Panc1 (cell line): ENCODE measurements around the gene SLC22A12. TPM values are rescaled to one million over a fixed set of nuclear protein-coding genes. Genes with fewer than 3 reads are reported as not detected.

ENCODE experiments used
- ATAC-seq: fragments of 200-7000 bp; cut with Tn5 transposase; 2 replicates; pipeline ENCODE4 v1.9.1; 2020; ENCODE audit warnings: mild to moderate bottlenecking, moderate library complexity
- BruUV-seq: library from RNA; stranded (reverse); fragments of 400-500 nt; replicated peaks from 2 replicates; lab custom pipeline; 2021; lab: Mats Ljungman, UMichigan
- CTCF ChIA-PET: fragments of 300-600 bp; sonication (Branson Sonifier 250); formaldehyde crosslinking; loops from one replicate; lab custom pipeline; 2022; ENCODE audit warnings: antibody characterized with exemption; lab: Charles Lee
- POLR2A ChIA-PET: fragments of 300-600 bp; sonication (Branson Sonifier 250); formaldehyde crosslinking; loops from one replicate; lab custom pipeline; 2022; ENCODE audit warnings: antibody characterized with exemption; lab: Charles Lee
- DNase-seq: peaks from one replicate; pipeline ENCODE4 v3.0.0-alpha.2; 2010; ENCODE audit warnings: low read depth, low spot score
- H3K27ac ChIP-seq: 2 replicates; pipeline ENCODE4 v1.5.1; 2011; ENCODE audit warnings: mild to moderate bottlenecking, low read length, inconsistent platforms
- H3K27me3 ChIP-seq: fragments of 200-500 bp; sonication (Bioruptor generic); 2 replicates; pipeline ENCODE4 v1.6.0; 2014; ENCODE audit warnings: low read length, inconsistent platforms; ENCODE audit not compliant: control insufficient read depth, insufficient read depth
- H3K36me3 ChIP-seq: fragments of 200-500 bp; sonication (Bioruptor generic); 2 replicates; pipeline ENCODE4 v1.5.1; 2014; ENCODE audit warnings: inconsistent platforms, mild to moderate bottlenecking, low read length, moderate library complexity; ENCODE audit not compliant: control insufficient read depth, insufficient read depth
- H3K4me1 ChIP-seq: 2 replicates; pipeline ENCODE4 v1.5.1; 2011; ENCODE audit warnings: inconsistent platforms, mild to moderate bottlenecking, low read length, moderate library complexity; ENCODE audit not compliant: control insufficient read depth, insufficient read depth
- H3K4me3 ChIP-seq, 2 experiments: 2 replicates each; pipeline ENCODE4 v1.5.1; 2011 to 2012; ENCODE audit warnings: low read depth in 2 of 2, low read length in 2 of 2, mild to moderate bottlenecking in 2 of 2, inconsistent platforms in 1 of 2, moderate library complexity in 1 of 2
- H3K9me3 ChIP-seq: fragments of 200-500 bp; sonication (Bioruptor generic); 2 replicates; pipeline ENCODE4 v1.5.1; 2014; ENCODE audit warnings: low read depth, mild to moderate bottlenecking, inconsistent platforms, low read length, moderate library complexity; ENCODE audit not compliant: control insufficient read depth, insufficient read depth
- CTCF ChIP-seq: fragments of 450-650 bp; IDR thresholded peaks from 2 replicates; pipeline ENCODE4 v1.5.1; 2017; ENCODE audit warnings: mild to moderate bottlenecking
- POLR2AphosphoS5 ChIP-seq: IDR thresholded peaks from 2 replicates; pipeline ENCODE4 v1.6.1; 2012; ENCODE audit warnings: mild to moderate bottlenecking, low read depth, low read length, moderate library complexity
- REST ChIP-seq, 2 experiments: IDR thresholded peaks; 2 replicates each; pipeline ENCODE4 v1.6.1; 2011 to 2012; ENCODE audit warnings: low read depth in 2 of 2, control low read depth in 1 of 2, low read length in 1 of 2, mild to moderate bottlenecking in 1 of 2, moderate library complexity in 1 of 2; ENCODE audit not compliant: insufficient read depth in 1 of 2
- SIN3A ChIP-seq: IDR thresholded peaks from 2 replicates; pipeline ENCODE4 v1.6.1; 2012; ENCODE audit warnings: low read depth, mild to moderate bottlenecking, low read length, moderate library complexity, borderline replicate concordance; ENCODE audit not compliant: insufficient read depth
- TCF7L2 ChIP-seq: IDR thresholded peaks from 2 replicates; pipeline ENCODE4 v1.6.1; 2011; ENCODE audit warnings: mild to moderate bottlenecking, low read depth, low read length, inconsistent platforms
- in situ Hi-C: cut with HindIII; loops from 2 replicates; pipeline ENCODE4 v1.10.0; 2016; ENCODE audit warnings: low sequenced_read_pairs, low pct_unique_long_range_greater_than_20kb
- intact Hi-C: fragments of 100-400 bp; cut with micrococcal nuclease; formaldehyde crosslinking; loops from one replicate; pipeline ENCODE4 v1.10.0; 2022; ENCODE audit not compliant: unreplicated experiment
- total RNA-seq: library from RNA; stranded (reverse); gene quantifications from one replicate; pipeline ENCODE4 v1.2.1, GENCODE V29; 2021; ENCODE audit not compliant: unreplicated experiment

Gene SLC22A12
- total RNA-seq, 1 experiment from 2014 or later, result not detected

GRCh38 chr11:64638018-64638665, 47.1 kb downstream of the SLC22A12 start:
- CTCF ChIA-PET, result no interaction called here
- peaks cover 17% of the 10 kb centered on the region; the same call in 1 of the 2 replicates for H3K27me3 ChIP-seq
- DNase-seq, result no peak
- in situ Hi-C loops, result no loop called here
- no peaks in the 10 kb centered on the region for H3K9me3 ChIP-seq
- H3K4me1 ChIP-seq, result no peaks in the 10 kb centered on the region
- intact Hi-C loops, result no loop called here
- H3K4me3 ChIP-seq, result no peak overlapping the region
- TF ChIP-seq REST (IDR thresholded peaks at IDR 0.05; ENCODE audit: insufficient read depth in 1 of 2, low read depth in 2 of 2, low read length in 1 of 2) (no peak), CTCF (no peak), SIN3A (no peak), TCF7L2 (no peak)
- H3K36me3 ChIP-seq, result no peaks in the 10 kb centered on the region
- POLR2A ChIA-PET, result no interaction called here
- no TSS peak for BruUV-seq
- no peak overlapping the region for H3K27ac ChIP-seq
- no peak for ATAC-seq

- H3K9me3 ChIP-seq, result no peaks in the 10 kb centered on the region
- H3K27ac ChIP-seq, result no peak overlapping the region
- ChIA-PET POLR2A (no interaction called here), CTCF (interaction anchor here (0.7 kb wide), 1 partner anchor 21 kb away, joined by 3 read pairs; no protein-coding TSS in a partner anchor)
- DNase-seq (no peak), ATAC-seq (no peak)
- no peaks in the 10 kb centered on the region for H3K36me3 ChIP-seq
- no peak for TF ChIP-seq SIN3A
- no peak for TF ChIP-seq CTCF
- TF ChIP-seq POLR2AphosphoS5, result no peak
- TF ChIP-seq TCF7L2, result no peak
- TF ChIP-seq REST (IDR thresholded peaks at IDR 0.05; ENCODE audit: insufficient read depth in 1 of 2, low read depth in 2 of 2, low read length in 1 of 2), result no peak
- in situ Hi-C loops, result no loop called here
- H3K4me3 ChIP-seq, result no peak overlapping the region
- intact Hi-C loops, result no loop called here
- BruUV-seq, result no TSS peak
- H3K4me1 ChIP-seq, result no peaks in the 10 kb centered on the region
- H3K27me3 ChIP-seq, result peaks cover 18% of the 10 kb centered on the region; the same call in 1 of the 2 replicates
Measured at GRCh38 chr11:64638829-64639228, 47.8 kb downstream of the SLC22A12 start.
